ENCODE measurements around the gene STARD3. TPM values are rescaled to one million over a fixed set of nuclear protein-coding genes. Genes with fewer than 3 reads are reported as not detected.

STARD3 gene
- polyA plus RNA-seq, 1 experiment = 43.3 TPM

DNA sequence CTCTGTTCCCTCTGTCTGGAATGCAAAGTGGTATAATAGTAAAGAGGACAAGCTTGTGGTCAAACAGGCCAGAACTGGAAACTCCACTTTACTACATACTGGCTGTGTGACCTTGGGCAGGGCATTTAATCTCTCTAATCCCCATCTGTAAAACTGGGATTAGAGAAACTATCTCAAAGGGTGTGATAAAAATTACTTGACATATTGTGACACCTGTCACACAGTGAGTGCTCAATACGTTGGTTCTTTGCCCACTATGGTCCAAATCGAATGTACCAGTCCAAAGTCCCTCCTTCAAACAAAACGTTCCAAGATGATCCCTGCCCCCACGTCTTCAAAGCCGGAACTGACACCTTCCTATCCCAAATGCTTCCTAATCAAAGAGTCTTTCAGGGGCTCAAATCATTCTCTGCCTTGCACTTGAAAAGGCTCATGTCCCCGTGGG lies 50.2 kb downstream of the STARD3 start:
- Histone ChIP-seq H3K4me3 (ENCODE audit: low read depth, low read length) (peak overlapping the region; percentile 83), H3K9me3 (ENCODE audit: control insufficient read depth, insufficient read depth, low read length) (no peaks in the 10 kb centered on the region), H3K27me3 (ENCODE audit: control insufficient read depth, insufficient read depth, low read length) (no peaks in the 10 kb centered on the region), H3K27ac (ENCODE audit: low read depth, low read length) (peak overlapping the region; percentile 85)
- TF ChIP-seq, protein P1, sequence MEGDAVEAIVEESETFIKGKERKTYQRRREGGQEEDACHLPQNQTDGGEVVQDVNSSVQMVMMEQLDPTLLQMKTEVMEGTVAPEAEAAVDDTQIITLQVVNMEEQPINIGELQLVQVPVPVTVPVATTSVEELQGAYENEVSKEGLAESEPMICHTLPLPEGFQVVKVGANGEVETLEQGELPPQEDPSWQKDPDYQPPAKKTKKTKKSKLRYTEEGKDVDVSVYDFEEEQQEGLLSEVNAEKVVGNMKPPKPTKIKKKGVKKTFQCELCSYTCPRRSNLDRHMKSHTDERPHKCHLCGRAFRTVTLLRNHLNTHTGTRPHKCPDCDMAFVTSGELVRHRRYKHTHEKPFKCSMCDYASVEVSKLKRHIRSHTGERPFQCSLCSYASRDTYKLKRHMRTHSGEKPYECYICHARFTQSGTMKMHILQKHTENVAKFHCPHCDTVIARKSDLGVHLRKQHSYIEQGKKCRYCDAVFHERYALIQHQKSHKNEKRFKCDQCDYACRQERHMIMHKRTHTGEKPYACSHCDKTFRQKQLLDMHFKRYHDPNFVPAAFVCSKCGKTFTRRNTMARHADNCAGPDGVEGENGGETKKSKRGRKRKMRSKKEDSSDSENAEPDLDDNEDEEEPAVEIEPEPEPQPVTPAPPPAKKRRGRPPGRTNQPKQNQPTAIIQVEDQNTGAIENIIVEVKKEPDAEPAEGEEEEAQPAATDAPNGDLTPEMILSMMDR (IDR thresholded peaks at IDR 0.05; ENCODE audit: low read depth, low read length) = no peak
- POLR2A ChIA-PET = interaction anchor here (0.9 kb wide), 1 partner anchor 43 kb away, joined by 4 read pairs; the partner anchor contains the start of gene MIEN1
- no peak for DNase-seq (ENCODE audit: low read depth, low spot score)
- CTCF ChIA-PET = interaction anchor here (0.7 to 2.1 kb wide), 2 partner anchors 8 to 66 kb away, joined by 3 to 8 read pairs; no protein-coding TSS in a partner anchor

DNA sequence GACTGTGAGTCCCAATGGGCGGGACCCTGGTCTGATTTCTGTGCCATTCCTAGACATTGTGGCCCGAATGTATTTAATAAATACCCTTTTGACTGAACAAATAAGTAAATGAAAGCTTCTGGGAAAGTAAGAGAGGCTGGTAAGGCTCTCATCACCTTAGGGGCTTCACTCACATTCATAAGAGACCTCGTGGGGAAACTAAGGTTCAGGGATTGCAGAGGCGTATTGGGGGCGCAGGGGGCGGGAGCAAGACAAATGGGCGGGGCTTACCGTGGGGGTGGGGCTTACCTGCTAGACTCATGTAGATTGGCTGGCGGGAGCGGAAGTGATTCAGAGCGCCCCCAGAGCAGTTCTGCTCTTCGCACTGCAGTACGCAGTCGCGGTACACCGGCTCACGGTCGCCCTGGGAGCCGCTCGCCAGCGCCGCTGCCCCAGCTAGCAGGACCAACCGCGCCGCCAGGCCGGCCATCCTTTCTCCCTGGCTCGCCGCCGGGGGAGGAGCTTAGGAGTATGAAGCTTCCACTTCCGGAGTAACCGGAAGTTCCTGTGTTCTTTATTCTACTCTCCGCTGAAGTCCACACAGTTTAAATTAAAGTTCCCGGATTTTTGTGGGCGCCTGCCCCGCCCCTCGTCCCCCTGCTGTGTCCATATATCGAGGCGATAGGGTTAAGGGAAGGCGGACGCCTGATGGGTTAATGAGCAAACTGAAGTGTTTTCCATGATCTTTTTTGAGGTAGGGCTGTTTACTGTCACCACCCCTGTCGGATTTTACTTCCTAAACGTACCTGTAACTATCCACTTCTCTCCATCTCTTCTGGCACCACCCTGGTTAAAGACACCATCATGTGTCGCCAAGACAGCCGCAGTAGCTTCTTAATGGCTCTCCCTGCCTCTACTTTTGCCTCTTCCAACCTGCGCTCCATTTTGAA lies 50.9 kb downstream of the STARD3 start, which contains the start of gene PGAP3:
Gene PGAP3, minus strand, starts transcription at position 512 of the 929 bp plus-strand sequence. Its CDS starts 43 bp downstream, at position 469.
- CTCF ChIA-PET = interaction anchor here (0.7 to 2.1 kb wide), 6 partner anchors 9 to 66 kb away, joined by 3 to 8 read pairs (median 4); no protein-coding TSS in a partner anchor
- POLR2A ChIA-PET = interaction anchor here (0.5 to 1.3 kb wide), 3 partner anchors 12 to 155 kb away, joined by 3 to 18 read pairs (median 4); partner anchors contain the start of genes ERBB2 and MIEN1
- Histone ChIP-seq H3K9me3 (ENCODE audit: control insufficient read depth, insufficient read depth, low read length) (no peaks in the 10 kb centered on the region), H3K4me3 (ENCODE audit: low read depth, low read length) (peak within 1 kb of the TSS; percentile 83), H3K27ac (ENCODE audit: low read depth, low read length) (peak within 1 kb of the TSS; percentile 85), H3K27me3 (ENCODE audit: control insufficient read depth, insufficient read depth, low read length) (no peaks in the 10 kb centered on the region)
- TF ChIP-seq, protein P1 (IDR thresholded peaks at IDR 0.05; ENCODE audit: low read depth, low read length) = no peak
- peak; percentile 66 for DNase-seq (ENCODE audit: low read depth, low spot score)

DNA sequence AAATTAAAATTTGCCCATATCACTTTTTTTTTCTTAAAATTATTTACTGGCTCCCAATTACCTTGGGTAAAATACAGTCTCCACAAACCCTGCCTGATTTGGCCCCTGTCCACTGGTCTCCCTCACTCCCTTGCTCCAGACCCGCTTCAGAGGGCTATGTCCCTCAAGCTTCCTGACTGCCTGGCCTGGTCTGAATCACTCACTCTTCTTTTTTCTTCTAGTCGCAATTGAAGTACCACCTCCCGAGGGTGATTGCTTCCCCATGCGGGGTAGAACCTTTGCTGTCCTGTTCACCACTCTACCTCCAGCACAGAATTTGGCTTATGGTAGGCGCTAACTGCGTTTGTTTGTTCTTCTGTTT lies 51.5 kb downstream of the STARD3 start:
- no peaks in the 10 kb centered on the region for H3K9me3 ChIP-seq (ENCODE audit: control insufficient read depth, insufficient read depth, low read length)
- peak overlapping the region; percentile 85 for H3K27ac ChIP-seq (ENCODE audit: low read depth, low read length)
- ChIA-PET CTCF (interaction anchor here (0.9 to 2.1 kb wide), 6 partner anchors 17 to 67 kb away, joined by 4 to 8 read pairs (median 4); no protein-coding TSS in a partner anchor), POLR2A (interaction anchor here (1.3 kb wide), 1 partner anchor 11 kb away, joined by 18 read pairs; the partner anchor contains the start of gene ERBB2)
- peak overlapping the region; percentile 83 for H3K4me3 ChIP-seq (ENCODE audit: low read depth, low read length)
- no peak for DNase-seq (ENCODE audit: low read depth, low spot score)
- H3K27me3 ChIP-seq (ENCODE audit: control insufficient read depth, insufficient read depth, low read length) = no peaks in the 10 kb centered on the region
- TF ChIP-seq, protein P1 (IDR thresholded peaks at IDR 0.05; ENCODE audit: low read depth, low read length) = no peak

DNA sequence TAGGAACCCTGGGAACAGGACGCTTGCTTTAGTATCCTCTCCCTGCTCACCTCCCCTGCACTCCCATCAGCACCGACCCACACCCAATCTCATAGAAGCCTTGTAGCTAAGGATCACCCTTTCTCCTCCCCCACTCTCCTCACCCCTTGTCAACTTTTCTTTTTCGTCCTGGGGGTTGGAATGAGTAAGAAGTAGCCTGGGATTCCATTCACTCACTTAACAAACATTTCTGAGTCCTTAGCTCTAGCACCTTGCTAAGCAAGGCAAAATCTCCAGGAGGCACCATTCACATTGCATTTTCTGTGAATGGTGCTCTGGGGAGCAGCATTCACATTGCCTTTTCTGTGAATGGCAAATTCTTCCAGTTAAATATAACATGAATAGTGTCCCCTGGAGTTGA lies 52.0 kb downstream of the STARD3 start:
- TF ChIP-seq, protein P1 (IDR thresholded peaks at IDR 0.05; ENCODE audit: low read depth, low read length) = no peak
- Histone ChIP-seq H3K4me3 (ENCODE audit: low read depth, low read length) (peak overlapping the region; percentile 83), H3K27me3 (ENCODE audit: control insufficient read depth, insufficient read depth, low read length) (no peaks in the 10 kb centered on the region), H3K9me3 (ENCODE audit: control insufficient read depth, insufficient read depth, low read length) (no peaks in the 10 kb centered on the region), H3K27ac (ENCODE audit: low read depth, low read length) (no peak overlapping the region)
- ChIA-PET CTCF (interaction anchor here (1.3 to 2.1 kb wide), 4 partner anchors 41 to 67 kb away, joined by 4 to 8 read pairs (median 6); no protein-coding TSS in a partner anchor), POLR2A (interaction anchor here (0.7 kb wide), 1 partner anchor 11 kb away, joined by 3 read pairs; the partner anchor contains the start of gene ERBB2)
- no peak for DNase-seq (ENCODE audit: low read depth, low spot score)

Measured in AG04450 (cell line).